Liver (tissue), 3 donors: ENCODE measurements around the gene TLR8.

Source experiments
- EGR1 ChIP-seq, 2 donors: IDR thresholded peaks; 2 replicates each; pipeline ENCODE4 v1.6.1; 2016 to 2018; ENCODE audit warnings: antibody characterized with exemption in 2 of 2, low read depth in 2 of 2
- FOXA1 ChIP-seq: IDR thresholded peaks from 2 replicates; pipeline ENCODE4 v1.6.1; 2016; ENCODE audit warnings: antibody characterized with exemption
- GABPA ChIP-seq, 2 donors: IDR thresholded peaks in 1 of 2; conservative IDR thresholded peaks in 1 of 2; 2 replicates each; pipeline ENCODE4 v1.6.1; 2016; ENCODE audit warnings: antibody characterized with exemption in 2 of 2, mild to moderate bottlenecking in 1 of 2, moderate library complexity in 1 of 2
- RXRA ChIP-seq, 2 donors: IDR thresholded peaks; 2 replicates each; pipeline ENCODE4 v1.6.1; 2017 to 2018; ENCODE audit warnings: antibody characterized with exemption in 2 of 2, mild to moderate bottlenecking in 1 of 2
- SP1 ChIP-seq: IDR thresholded peaks from 2 replicates; pipeline ENCODE4 v1.6.1; 2018; ENCODE audit warnings: antibody characterized with exemption, mild to moderate bottlenecking
- TAF1 ChIP-seq: conservative IDR thresholded peaks from 2 replicates; pipeline ENCODE4 v1.6.1; 2016; ENCODE audit warnings: antibody characterized with exemption, mild to moderate bottlenecking
- YY1 ChIP-seq: IDR thresholded peaks from 2 replicates; pipeline ENCODE4 v1.6.1; 2016; ENCODE audit warnings: antibody characterized with exemption, mild to moderate bottlenecking
- TF ChIP-seq, protein P1 (sequence below): IDR thresholded peaks from 2 replicates; pipeline ENCODE4 v1.6.1; 2016; ENCODE audit warnings: antibody characterized with exemption
- TF ChIP-seq, protein P2 (sequence below): fragments of 150-350 bp; IDR thresholded peaks from 2 replicates; pipeline ENCODE4 v1.5.1; 2017; ENCODE audit warnings: improper control_type of control experiment, low read depth, low read length; ENCODE audit not compliant: missing input control
- TF ChIP-seq, protein P3 (sequence below): IDR thresholded peaks from 2 replicates; pipeline ENCODE4 v1.6.1; 2016; ENCODE audit warnings: antibody characterized with exemption
- TF ChIP-seq, protein P4 (sequence below): IDR thresholded peaks from 2 replicates; pipeline ENCODE4 v1.6.1; 2016; ENCODE audit warnings: antibody characterized with exemption, mild to moderate bottlenecking
- TF ChIP-seq, protein P5 (sequence below): IDR thresholded peaks from 2 replicates; pipeline ENCODE4 v1.6.1; 2016; ENCODE audit warnings: antibody characterized with exemption
- donor health status: healthy.
- donor health status: healthy.

DNA sequence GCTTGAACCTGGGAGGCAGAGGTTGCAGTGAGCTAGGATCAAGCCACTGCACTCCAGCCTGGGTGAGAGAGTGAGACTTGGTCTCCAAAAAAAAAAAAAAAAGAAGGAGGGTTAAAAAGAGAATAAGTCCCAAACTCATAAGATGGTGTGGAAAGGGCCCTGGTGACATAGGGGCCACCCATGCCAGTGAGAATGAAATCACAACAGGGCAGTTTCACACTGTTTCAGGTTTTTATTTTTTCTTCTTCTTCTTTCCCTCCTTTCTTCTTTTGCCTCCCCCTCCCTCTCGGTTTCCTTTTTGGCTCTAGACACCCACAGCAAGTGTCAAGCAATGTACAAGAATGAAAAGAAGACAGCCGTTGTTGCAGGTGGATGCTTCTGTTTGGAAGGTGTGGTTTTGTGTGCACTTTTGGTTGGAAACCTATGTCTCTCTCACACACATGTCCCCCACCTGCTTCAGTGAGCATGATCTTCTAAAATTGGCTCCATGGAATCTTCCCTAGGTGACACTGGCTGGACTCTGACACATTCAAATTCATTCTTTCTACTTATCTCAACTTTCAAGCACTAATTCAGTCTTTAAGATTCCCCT is 14.4 kb upstream of the TLR8 start:
- TF ChIP-seq, protein P1, sequence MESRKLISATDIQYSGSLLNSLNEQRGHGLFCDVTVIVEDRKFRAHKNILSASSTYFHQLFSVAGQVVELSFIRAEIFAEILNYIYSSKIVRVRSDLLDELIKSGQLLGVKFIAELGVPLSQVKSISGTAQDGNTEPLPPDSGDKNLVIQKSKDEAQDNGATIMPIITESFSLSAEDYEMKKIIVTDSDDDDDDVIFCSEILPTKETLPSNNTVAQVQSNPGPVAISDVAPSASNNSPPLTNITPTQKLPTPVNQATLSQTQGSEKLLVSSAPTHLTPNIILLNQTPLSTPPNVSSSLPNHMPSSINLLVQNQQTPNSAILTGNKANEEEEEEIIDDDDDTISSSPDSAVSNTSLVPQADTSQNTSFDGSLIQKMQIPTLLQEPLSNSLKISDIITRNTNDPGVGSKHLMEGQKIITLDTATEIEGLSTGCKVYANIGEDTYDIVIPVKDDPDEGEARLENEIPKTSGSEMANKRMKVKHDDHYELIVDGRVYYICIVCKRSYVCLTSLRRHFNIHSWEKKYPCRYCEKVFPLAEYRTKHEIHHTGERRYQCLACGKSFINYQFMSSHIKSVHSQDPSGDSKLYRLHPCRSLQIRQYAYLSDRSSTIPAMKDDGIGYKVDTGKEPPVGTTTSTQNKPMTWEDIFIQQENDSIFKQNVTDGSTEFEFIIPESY: no peak
- TF ChIP-seq, protein P2, sequence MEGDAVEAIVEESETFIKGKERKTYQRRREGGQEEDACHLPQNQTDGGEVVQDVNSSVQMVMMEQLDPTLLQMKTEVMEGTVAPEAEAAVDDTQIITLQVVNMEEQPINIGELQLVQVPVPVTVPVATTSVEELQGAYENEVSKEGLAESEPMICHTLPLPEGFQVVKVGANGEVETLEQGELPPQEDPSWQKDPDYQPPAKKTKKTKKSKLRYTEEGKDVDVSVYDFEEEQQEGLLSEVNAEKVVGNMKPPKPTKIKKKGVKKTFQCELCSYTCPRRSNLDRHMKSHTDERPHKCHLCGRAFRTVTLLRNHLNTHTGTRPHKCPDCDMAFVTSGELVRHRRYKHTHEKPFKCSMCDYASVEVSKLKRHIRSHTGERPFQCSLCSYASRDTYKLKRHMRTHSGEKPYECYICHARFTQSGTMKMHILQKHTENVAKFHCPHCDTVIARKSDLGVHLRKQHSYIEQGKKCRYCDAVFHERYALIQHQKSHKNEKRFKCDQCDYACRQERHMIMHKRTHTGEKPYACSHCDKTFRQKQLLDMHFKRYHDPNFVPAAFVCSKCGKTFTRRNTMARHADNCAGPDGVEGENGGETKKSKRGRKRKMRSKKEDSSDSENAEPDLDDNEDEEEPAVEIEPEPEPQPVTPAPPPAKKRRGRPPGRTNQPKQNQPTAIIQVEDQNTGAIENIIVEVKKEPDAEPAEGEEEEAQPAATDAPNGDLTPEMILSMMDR: no peak
- TF ChIP-seq, protein P3, sequence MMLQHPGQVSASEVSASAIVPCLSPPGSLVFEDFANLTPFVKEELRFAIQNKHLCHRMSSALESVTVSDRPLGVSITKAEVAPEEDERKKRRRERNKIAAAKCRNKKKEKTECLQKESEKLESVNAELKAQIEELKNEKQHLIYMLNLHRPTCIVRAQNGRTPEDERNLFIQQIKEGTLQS: no peak
- TF ChIP-seq SP1 (no peak), YY1 (no peak), EGR1 (IDR thresholded peaks at IDR 0.05; ENCODE audit: low read depth in 2 of 2) (no peak), FOXA1 (no peak), TAF1 (no peak), GABPA (IDR thresholded peaks at IDR 0.05 in 1 of 2, conservative IDR thresholded peaks at IDR 0.05 in 1 of 2) (no peak), RXRA (IDR thresholded peaks at IDR 0.05) (no peak)
- TF ChIP-seq, protein P4, sequence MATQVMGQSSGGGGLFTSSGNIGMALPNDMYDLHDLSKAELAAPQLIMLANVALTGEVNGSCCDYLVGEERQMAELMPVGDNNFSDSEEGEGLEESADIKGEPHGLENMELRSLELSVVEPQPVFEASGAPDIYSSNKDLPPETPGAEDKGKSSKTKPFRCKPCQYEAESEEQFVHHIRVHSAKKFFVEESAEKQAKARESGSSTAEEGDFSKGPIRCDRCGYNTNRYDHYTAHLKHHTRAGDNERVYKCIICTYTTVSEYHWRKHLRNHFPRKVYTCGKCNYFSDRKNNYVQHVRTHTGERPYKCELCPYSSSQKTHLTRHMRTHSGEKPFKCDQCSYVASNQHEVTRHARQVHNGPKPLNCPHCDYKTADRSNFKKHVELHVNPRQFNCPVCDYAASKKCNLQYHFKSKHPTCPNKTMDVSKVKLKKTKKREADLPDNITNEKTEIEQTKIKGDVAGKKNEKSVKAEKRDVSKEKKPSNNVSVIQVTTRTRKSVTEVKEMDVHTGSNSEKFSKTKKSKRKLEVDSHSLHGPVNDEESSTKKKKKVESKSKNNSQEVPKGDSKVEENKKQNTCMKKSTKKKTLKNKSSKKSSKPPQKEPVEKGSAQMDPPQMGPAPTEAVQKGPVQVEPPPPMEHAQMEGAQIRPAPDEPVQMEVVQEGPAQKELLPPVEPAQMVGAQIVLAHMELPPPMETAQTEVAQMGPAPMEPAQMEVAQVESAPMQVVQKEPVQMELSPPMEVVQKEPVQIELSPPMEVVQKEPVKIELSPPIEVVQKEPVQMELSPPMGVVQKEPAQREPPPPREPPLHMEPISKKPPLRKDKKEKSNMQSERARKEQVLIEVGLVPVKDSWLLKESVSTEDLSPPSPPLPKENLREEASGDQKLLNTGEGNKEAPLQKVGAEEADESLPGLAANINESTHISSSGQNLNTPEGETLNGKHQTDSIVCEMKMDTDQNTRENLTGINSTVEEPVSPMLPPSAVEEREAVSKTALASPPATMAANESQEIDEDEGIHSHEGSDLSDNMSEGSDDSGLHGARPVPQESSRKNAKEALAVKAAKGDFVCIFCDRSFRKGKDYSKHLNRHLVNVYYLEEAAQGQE: no peak
- TF ChIP-seq, protein P5, sequence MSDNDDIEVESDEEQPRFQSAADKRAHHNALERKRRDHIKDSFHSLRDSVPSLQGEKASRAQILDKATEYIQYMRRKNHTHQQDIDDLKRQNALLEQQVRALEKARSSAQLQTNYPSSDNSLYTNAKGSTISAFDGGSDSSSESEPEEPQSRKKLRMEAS: no peak
